GM18517 (cell line): ENCODE measurements around the gene ZNF75A.
"Not testable (repeated sequence)": the region's sequence is repeated elsewhere in the genome, so short reads cannot be mapped to it uniquely, and the experiment has no call there.

Experiments
- ATAC-seq: cut with Tn5 transposase; IDR thresholded peaks from one replicate; pipeline ENCODE4 v1.9.1; 2021; ENCODE audit warnings: mild to moderate bottlenecking, moderate library complexity; ENCODE audit not compliant: unreplicated experiment

Gene ZNF75A

DNA sequence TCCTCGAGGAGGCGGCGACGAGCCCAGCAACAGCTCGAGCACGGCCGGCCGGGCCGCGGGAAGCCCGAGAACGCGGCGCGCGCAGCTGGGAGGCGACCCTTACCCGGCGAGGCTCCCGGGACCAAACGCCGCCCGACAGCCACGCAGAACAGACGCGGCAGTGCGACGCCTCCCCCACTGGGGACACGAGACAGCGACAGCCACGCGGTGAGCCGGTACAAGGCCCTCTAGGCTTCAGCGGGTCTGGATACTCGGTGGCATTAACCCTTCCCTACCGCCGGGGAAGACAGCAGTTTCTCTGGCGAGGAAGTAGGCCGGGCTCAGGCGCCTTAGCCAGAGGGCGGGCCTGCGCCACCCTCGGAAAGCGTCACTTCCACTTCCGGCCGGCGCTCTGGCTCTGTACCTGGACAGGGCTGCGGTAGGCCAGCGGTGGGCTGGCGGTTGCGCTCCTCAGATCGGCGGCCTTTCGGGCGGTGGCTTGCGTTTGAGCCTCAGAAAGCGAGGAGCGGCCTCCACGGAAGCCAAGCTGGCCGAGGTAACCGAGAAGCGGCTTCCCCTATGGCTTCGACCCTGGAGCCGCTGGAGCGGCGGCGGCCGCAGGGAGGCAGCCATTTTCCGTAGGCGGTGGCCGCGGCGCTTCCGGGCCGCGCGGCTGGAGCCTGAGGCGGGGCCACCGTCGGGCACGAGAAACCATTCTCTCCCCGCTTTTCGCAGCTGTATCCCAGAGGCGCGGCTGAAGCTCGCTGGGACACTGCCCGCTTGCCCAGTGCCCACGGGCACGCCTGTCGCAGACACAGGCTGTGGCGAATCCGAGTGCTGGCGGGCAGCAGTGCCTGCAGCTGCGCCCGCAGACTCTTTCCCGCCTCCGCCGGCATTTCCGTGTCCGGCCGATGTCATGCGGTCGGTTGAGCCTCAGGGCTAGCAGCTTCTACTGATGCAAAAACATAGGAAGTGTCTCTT is at the start of gene ZNF75A, which contains the start of gene TIGD7:
ZNF75A (plus strand) TSS at position 389 of the 960 bp plus-strand sequence. CDS start 2,932 bp downstream, outside the sequence.
TIGD7 (minus strand) TSS at position 322 of the 960 bp plus-strand sequence. CDS start 4,816 bp downstream, outside the sequence.
- ATAC-seq, result peak; percentile 84

DNA sequence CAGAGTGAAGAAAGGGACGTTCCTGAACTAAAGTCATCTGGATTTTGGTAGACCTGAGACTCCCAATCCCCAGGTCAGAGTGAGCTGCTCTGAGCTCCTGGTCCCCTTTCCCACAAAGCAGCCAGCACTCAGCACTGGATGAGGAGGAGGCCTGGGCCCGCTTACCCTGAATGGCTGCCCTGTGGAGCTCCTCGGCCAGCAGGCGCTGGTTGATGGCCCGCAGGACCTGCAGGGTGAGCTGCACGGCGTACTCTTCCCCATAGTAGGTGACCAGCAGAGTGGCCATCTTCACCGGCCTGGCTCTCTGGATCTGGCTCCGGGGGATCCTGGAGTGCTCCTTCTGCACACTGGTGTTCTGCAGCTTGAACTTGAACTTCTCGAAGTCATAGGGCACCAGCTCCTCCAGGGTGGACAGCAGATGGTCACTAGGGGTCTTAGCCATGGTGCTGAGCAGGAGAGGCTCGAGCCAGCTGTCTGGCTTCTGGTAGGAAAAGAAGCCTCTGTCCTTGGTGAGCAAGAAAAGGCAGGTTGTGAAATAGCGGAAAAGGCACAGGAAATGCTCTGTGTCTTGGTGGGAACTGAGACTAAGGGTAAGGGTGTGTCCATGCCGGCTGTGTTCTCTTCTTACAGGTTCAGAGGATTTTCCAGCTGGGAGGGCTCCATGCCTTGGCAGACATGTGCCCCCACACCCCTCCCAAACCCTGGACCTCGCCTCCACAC is 49.0 kb upstream of the ZNF75A start, which contains the start of gene MEFV:
MEFV (minus strand) TSS at position 488 of the 720 bp plus-strand sequence; CDS start at position 442, 46 bp downstream.
- no peak for ATAC-seq

DNA sequence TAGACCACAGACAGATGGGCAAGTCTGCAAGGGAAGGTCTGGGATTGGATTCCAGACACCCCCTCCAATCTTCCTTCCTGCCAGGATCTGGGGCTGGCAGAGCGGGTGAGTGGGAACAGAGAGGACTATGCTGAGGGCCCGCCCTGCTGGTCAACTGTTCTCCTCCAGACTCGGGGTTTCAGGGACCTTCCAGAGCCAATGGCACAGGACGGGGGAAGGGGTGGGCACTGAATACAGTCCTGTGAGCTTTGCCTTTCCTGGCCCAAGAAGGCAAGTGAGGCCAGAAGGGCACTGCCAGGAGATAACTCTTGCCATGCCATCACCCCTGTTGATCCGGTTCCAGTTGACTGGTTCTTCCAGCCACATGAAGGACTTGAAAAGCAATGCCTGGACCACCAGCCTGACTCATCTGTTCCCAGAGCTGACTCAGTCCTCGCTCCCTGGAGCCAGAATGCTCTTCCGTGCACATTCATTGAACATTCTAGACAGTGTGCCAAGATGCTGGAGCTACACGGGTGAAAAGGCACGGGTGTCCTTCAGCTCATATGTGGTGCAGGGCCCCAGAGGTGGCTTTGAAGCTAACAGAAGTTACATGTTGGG is 48.3 kb upstream of the ZNF75A start:
- no peak for ATAC-seq

DNA sequence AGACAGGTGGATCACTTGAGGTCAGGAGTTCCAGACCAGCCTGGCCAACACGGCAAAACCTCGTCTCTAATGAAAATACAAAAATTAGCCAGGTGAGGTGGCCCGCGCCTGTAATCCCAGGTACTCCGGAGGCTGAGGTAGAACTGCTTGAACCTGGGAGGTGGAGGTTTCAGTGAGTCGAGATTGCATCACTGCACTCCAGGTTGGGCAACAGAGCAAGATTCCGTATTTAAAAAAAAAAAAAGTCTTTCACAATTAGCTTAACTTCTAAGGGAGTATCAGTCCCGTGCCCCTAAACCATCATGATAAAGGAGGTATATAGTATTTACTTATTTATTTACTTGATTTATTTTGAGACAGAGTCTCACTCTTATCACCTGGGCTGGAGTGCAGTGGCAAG is 45.5 kb upstream of the ZNF75A start:
- ATAC-seq, result no peak

DNA sequence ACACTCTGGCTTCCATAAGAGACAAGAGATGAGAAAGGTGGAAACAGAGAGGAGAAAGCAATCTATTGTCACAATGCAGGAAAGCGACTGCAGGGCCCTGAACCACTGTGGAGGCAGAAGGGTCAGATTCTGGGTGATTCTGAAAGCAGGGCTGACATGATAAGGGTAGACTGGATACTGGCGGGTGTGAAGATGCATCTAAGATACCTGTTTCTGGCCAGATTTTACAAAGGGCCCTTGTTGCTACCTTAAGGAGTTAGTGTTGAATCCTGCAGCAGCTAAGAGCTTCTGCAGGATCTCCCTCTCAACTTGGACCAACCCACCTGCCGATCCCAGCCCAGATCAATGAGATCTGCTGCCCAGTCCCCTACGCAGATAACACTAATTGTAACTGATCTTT is 42.8 kb upstream of the ZNF75A start:
- ATAC-seq, result no peak

DNA sequence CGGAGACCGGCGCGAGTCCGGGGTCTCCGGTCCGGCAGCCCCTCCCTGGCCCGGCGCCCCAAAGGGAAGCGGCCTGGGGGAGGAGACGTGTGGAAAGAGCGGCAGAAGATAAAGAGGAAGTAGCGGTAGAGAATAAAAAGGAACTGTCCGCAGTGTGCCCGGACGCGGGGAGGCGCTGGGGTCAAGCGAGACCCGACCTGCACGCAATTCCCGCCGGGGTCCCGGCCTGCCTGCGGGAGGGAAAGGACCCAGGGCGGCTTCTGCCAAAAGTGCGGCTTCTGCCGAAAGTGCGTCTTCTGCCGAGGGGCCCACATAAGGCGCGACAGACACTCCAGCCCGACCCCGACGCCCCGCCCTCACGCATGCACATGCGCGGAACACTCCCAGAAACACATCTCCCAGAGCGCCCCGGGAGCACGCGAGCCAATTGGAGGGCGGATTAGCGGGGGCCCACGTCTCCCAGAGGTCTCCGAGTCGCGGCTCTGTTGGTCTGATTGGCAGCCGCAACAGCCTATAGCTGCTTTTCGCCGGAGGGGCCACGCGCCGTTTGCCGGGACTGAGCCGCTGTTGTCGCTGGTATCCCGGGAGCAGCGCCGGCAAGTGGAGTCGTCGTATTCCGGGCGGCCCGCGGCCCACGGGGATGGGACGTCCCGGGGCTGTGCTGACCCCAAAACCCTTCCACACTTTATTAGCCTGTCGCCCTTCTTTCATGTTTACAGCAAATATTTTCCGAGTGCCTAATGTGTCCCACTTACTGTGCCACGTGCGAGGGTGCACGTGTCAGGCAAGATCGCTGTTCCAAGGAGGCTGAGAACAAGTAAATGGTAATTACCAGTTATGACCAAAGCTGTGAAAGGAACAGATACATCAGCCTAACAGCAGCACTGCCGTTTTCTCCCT is 40.9 kb upstream of the ZNF75A start:
- peak; percentile 81 for ATAC-seq

DNA sequence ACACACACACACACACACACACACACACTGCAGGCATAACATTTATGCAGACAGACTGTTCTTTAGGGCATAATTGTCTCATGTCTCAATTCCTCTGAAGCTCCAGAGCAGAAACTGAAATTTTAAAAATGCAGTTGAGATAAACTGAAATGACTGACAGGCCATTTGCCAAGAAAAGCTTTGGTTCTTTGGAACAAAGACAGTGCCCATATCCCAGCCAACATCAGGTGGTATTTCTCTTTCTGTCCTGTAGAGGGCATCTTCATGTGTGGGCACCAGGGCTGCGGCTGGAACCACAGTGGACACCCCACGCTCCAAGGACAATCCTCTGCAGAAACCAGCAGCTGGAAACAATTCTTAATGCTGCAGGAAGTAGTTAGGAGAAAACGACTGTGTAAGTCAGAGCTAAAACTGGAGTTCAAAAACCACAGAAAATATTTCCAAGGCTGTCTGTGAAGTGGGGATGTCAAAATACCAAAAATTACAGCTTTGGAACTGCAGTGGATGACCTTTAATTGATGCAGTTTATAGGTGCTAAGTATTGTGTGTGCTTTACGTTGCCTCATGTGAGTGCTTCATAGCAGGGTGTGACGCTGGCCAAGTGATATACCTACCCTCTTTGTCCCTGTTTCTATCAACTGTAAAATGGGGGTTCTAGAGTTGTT is 38.3 kb upstream of the ZNF75A start:
- ATAC-seq, result no peak

DNA sequence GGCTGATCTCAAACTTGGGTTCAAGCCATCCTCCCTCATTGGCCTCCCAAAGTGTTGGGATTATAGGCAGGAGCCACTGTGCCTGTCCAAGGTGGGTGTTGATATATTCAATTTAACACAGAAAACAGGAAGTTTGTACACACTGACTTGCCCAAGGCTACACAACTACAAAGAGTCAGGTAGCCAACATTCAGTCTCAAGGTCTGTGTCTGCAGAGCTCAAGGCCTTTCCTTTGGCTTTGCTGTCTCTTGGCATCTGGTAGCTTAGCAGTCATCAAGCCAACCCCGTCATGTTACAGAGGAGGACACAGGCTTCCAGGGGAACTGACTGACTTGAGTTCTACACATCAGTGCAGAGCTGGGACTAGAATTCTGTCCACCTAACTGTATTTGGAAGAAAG is 37.0 kb upstream of the ZNF75A start:
- ATAC-seq, result no peak

DNA sequence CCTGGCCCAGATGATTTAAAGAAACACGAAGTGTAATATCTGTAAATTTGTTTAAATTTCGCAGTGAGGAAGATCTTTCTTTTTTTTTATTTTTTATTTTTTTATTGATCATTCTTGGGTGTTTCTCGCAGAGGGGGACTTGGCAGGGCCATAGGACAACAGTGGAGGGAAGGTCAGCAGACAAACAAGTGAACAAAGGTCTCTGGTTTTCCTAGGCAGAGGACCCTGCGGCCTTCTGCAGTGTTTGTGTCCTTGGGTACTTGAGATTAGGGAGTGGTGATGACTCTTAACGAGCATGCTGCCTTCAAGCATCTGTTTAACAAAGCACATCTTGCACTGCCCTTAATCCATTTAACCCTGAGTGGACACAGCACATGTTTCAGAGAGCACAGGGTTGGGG is 34.6 kb upstream of the ZNF75A start:
- ATAC-seq, result not testable (repeated sequence)

GRCh38 chr16:3271281-3271680 is 34.0 kb upstream of the ZNF75A start:
- not testable (repeated sequence) for ATAC-seq

DNA sequence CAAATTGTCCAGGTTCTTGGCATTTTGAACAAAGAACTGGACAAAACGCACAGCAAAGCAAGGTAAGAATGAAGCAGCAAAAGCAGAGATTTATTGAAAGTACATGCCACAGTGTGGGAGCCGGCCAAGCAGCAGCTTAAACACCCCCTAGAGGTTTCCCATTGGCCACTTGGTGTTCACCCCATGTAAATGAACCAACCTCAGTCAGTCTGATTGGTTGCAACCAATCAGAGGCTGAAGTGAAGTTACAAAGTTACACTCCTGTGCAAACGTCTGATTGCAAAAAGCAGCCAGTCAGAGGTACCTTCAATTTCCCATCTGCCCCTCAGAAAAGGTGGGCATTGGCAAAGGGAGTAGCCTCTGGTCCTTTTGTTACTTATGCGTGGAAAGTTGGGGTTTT is 30.8 kb upstream of the ZNF75A start:
- ATAC-seq, result no peak

GRCh38 chr16:3274947-3275346 is 30.4 kb upstream of the ZNF75A start:
- no peak for ATAC-seq

DNA sequence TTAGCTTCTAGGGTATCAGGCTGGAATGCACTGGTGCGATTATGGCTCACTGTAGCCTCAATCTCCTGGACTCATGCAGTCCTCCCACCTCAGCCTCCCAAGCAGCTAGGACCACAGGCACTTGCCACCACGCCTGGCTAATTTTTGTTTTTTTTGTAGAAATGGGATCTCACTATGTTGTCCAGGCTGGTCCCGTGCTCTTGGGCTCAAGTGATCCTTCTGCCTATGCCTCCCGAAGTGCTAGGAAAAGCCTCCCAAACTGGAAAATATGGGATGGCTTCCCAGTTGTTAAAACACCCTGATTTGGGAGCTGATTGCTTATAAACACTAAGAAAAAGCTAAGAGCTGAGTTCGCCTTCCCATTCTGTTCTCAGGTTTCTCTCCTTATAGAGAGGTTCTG is 28.6 kb upstream of the ZNF75A start:
- no peak for ATAC-seq

GRCh38 chr16:3281222-3281820 is 24.0 kb upstream of the ZNF75A start:
- no peak for ATAC-seq

- peak; percentile 34 for ATAC-seq
Measured at GRCh38 chr16:3282103-3282729, 23.1 kb upstream of the ZNF75A start.

DNA sequence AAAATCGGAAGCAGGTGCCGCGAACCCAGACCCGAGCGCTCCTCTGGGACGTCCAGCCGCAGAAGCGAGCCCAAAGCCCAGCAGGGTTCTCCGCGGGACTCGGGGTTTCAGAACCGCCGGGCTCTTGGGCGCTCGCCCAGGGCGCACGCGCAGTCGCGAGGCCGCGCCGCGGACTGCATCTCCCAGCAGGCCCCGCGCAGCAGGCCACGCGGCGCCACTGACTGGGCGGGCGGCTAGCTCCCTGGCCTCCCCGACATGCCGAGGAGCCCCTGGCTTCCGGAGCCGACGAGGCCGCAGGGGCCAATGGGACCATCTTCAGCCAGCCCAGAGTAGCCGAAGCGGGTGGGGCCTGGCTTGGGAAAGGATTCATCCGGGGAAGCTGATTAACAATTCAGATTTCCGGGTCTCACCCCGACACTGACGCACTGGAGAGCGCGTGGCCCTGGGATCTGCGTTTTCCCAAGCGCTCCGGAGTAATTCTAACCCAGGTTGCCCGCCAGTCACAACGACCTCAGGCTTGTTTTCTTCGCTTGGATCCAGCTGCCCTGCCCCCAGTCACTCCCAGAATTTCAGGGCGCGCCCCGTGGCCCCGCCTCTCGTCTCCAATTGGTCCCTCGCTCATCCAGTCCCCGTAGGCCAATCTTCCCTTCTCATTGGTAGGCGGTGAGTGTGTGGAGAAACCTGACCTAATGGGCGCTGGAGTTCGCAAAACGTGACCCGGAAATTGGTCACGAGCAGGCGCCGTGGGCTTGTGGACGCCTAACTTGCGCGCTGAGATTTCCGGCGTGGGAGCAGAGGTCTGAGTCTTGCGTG is 22.4 kb upstream of the ZNF75A start, which contains the start of gene ZNF263:
ZNF263 (plus strand) TSS at position 762 of the 813 bp plus-strand sequence. CDS start 328 bp downstream, outside the sequence.
- peak; percentile 81 for ATAC-seq

- no peak for ATAC-seq
Measured at GRCh38 chr16:3283543-3284447, 21.5 kb upstream of the ZNF75A start.
